Uterus (tissue), 2 donors: Measurements from ENCODE around the gene NFIC.

Source experiments
- POLR2A ChIP-seq, 2 donors: fragments of 450-650 bp; IDR thresholded peaks; one replicate each; pipeline ENCODE4 v1.6.1; 2016; ENCODE audit warnings: antibody characterized with exemption in 2 of 2, mild to moderate bottlenecking in 1 of 2, moderate library complexity in 1 of 2
- TF ChIP-seq, protein P1 (sequence below), 4 experiments: fragments of 200-600 bp in 2 of 4; fragments of 450-650 bp in 2 of 4; sonication (generic) in 2 of 4; IDR thresholded peaks; one replicate each; pipeline ENCODE4 v1.5.1; 2016 to 2019; ENCODE audit warnings: antibody characterized with exemption in 4 of 4, mild to moderate bottlenecking in 2 of 4, moderate library complexity in 1 of 4

DNA sequence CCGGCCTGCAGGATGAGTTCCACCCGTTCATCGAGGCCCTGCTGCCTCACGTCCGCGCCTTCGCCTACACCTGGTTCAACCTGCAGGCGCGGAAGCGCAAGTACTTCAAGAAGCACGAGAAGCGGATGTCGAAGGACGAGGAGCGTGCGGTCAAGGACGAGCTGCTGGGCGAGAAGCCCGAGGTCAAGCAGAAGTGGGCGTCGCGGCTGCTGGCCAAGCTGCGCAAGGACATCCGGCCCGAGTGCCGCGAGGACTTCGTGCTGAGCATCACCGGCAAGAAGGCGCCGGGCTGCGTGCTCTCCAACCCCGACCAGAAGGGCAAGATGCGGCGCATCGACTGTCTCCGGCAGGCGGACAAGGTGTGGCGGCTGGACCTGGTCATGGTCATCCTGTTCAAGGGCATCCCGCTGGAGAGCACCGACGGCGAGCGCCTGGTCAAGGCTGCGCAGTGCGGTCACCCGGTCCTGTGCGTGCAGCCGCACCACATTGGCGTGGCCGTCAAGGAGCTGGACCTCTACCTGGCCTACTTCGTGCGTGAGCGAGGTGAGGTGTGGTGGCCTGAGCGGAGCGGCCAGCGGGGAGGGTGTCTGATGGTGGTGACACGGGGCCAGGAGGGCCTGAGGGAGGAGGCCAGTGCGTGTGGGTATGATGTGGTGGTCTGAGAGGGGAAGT is 15.5 kb downstream of the NFIC start:
- TF ChIP-seq, protein P1, sequence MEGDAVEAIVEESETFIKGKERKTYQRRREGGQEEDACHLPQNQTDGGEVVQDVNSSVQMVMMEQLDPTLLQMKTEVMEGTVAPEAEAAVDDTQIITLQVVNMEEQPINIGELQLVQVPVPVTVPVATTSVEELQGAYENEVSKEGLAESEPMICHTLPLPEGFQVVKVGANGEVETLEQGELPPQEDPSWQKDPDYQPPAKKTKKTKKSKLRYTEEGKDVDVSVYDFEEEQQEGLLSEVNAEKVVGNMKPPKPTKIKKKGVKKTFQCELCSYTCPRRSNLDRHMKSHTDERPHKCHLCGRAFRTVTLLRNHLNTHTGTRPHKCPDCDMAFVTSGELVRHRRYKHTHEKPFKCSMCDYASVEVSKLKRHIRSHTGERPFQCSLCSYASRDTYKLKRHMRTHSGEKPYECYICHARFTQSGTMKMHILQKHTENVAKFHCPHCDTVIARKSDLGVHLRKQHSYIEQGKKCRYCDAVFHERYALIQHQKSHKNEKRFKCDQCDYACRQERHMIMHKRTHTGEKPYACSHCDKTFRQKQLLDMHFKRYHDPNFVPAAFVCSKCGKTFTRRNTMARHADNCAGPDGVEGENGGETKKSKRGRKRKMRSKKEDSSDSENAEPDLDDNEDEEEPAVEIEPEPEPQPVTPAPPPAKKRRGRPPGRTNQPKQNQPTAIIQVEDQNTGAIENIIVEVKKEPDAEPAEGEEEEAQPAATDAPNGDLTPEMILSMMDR (IDR thresholded peaks at IDR 0.05) = no peak
- TF ChIP-seq POLR2A (IDR thresholded peaks at IDR 0.05) = no peak
